Measurements from ENCODE around the gene CUBN. TPM values are rescaled to one million over a fixed set of nuclear protein-coding genes. Genes with fewer than 3 reads are reported as not detected.

Gene CUBN
- total RNA-seq, 1 experiment from 2014 or later = 4.6 TPM

GRCh38 chr10:17113889-17114540 lies 15.6 kb downstream of the CUBN start:
- Mint-ChIP-seq H3K27me3 (ENCODE audit: insufficient read depth, unreplicated experiment) (no peaks in the 10 kb centered on the region), H3K4me1 (ENCODE audit: low read depth, unreplicated experiment) (peaks cover 32% of the 10 kb centered on the region), H3K4me3 (ENCODE audit: unreplicated experiment) (no peak overlapping the region), H3K36me3 (ENCODE audit: insufficient read depth, unreplicated experiment) (peaks cover 15% of the 10 kb centered on the region), H3K27ac (ENCODE audit: unreplicated experiment) (peak overlapping the region; percentile 48), H3K9me3 (ENCODE audit: unreplicated experiment) (no peaks in the 10 kb centered on the region)
- Histone ChIP-seq H3K36me3 (ENCODE audit: control insufficient read depth, insufficient read depth, low read length) (no peaks in the 10 kb centered on the region), H3K4me1 (peaks cover 43% of the 10 kb centered on the region), H3K27me3 (replicated peaks; ENCODE audit: control insufficient read depth, insufficient read depth, low read length) (no peaks in the 10 kb centered on the region), H3K9me3 (no peaks in the 10 kb centered on the region), H3K4me3 (ENCODE audit: low read depth, low read length) (no peak overlapping the region)
- intact Hi-C loops (cut with micrococcal nuclease; ENCODE audit: unreplicated experiment) = loop anchor here (2.0 kb wide), 2 partner anchors 15 to 275 kb away; partner anchors contain the start of gene CUBN
- peak in 1 of 2 experiments; percentile 18 for DNase-seq
- CTCF ChIA-PET = interaction anchor here (0.7 kb wide), 1 partner anchor 247 kb away, joined by 3 read pairs; no protein-coding TSS in a partner anchor
- no peak for TF ChIP-seq CTCF (IDR thresholded peaks at IDR 0.05; ENCODE audit: insufficient read depth in 1 of 2, low read depth in 1 of 2, low read length in 1 of 2, severe bottlenecking in 1 of 2, unreplicated experiment in 1 of 2)
- BruUV-seq (replicated peaks) = no TSS peak
- POLR2A ChIA-PET = no interaction called here

GRCh38 chr10:17113346-17113745 lies 16.3 kb downstream of the CUBN start:
- POLR2A ChIA-PET = no interaction called here
- CTCF ChIA-PET = interaction anchor here (0.6 to 0.7 kb wide), 2 partner anchors 15 to 246 kb away, joined by 3 read pairs; no protein-coding TSS in a partner anchor

DNA sequence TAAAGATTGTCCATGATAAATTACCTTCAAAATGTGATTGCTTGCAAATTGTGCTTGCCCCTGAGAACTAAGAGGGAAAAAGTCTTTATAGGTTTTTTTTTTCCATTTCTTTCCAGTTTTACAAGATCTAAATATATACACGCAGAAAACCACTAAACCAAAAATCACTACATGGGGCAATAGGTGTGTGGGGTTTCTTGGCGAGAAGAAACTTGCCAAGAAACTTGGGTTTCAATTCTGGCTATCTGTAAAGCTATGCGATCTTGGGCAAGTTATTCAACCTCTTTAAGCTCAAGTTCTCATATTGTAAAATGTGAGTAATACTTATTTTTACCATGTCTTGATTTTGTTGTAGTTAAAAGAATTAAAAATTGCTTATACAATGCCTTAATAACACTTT lies 17.0 kb downstream of the CUBN start:
- no peak for TF ChIP-seq CTCF (IDR thresholded peaks at IDR 0.05; ENCODE audit: insufficient read depth in 1 of 2, low read depth in 1 of 2, low read length in 1 of 2, severe bottlenecking in 1 of 2, unreplicated experiment in 1 of 2)
- Mint-ChIP-seq H3K9me3 (ENCODE audit: unreplicated experiment) (no peaks in the 10 kb centered on the region), H3K27me3 (ENCODE audit: insufficient read depth, unreplicated experiment) (no peaks in the 10 kb centered on the region), H3K36me3 (ENCODE audit: insufficient read depth, unreplicated experiment) (peaks cover 10% of the 10 kb centered on the region), H3K4me3 (ENCODE audit: unreplicated experiment) (no peak overlapping the region), H3K27ac (ENCODE audit: unreplicated experiment) (no peak overlapping the region), H3K4me1 (ENCODE audit: low read depth, unreplicated experiment) (peaks cover 26% of the 10 kb centered on the region)
- ChIA-PET POLR2A (no interaction called here), CTCF (interaction anchor here (0.6 kb wide), 1 partner anchor 16 kb away, joined by 3 read pairs; no protein-coding TSS in a partner anchor)
- Histone ChIP-seq H3K4me3 (ENCODE audit: low read depth, low read length) (no peak overlapping the region), H3K9me3 (no peaks in the 10 kb centered on the region), H3K36me3 (ENCODE audit: control insufficient read depth, insufficient read depth, low read length) (no peaks in the 10 kb centered on the region), H3K4me1 (peaks cover 28% of the 10 kb centered on the region), H3K27me3 (replicated peaks; ENCODE audit: control insufficient read depth, insufficient read depth, low read length) (no peaks in the 10 kb centered on the region)
- intact Hi-C loops (cut with micrococcal nuclease; ENCODE audit: unreplicated experiment) = no loop called here
- no TSS peak for BruUV-seq (replicated peaks)
- DNase-seq = no peak

More at GRCh38 chr10:17113346-17113745, 16.3 kb downstream of the CUBN start:
- Mint-ChIP-seq H3K4me1 (ENCODE audit: low read depth, unreplicated experiment) (peaks cover 32% of the 10 kb centered on the region), H3K27ac (ENCODE audit: unreplicated experiment) (peak overlapping the region; percentile 31), H3K4me3 (ENCODE audit: unreplicated experiment) (no peak overlapping the region), H3K36me3 (ENCODE audit: insufficient read depth, unreplicated experiment) (peaks cover 15% of the 10 kb centered on the region), H3K27me3 (ENCODE audit: insufficient read depth, unreplicated experiment) (no peaks in the 10 kb centered on the region), H3K9me3 (ENCODE audit: unreplicated experiment) (no peaks in the 10 kb centered on the region)
- H3K4me3 ChIP-seq (ENCODE audit: low read depth, low read length) = no peak overlapping the region
- H3K27me3 ChIP-seq (replicated peaks; ENCODE audit: control insufficient read depth, insufficient read depth, low read length) = no peaks in the 10 kb centered on the region
- no peaks in the 10 kb centered on the region for H3K9me3 ChIP-seq
- intact Hi-C loops (cut with micrococcal nuclease; ENCODE audit: unreplicated experiment) = no loop called here
- no peak for DNase-seq
- BruUV-seq (replicated peaks) = no TSS peak
- no peak for TF ChIP-seq CTCF (IDR thresholded peaks at IDR 0.05; ENCODE audit: insufficient read depth in 1 of 2, low read depth in 1 of 2, low read length in 1 of 2, severe bottlenecking in 1 of 2, unreplicated experiment in 1 of 2)
- H3K4me1 ChIP-seq = peaks cover 36% of the 10 kb centered on the region
- H3K36me3 ChIP-seq (ENCODE audit: control insufficient read depth, insufficient read depth, low read length) = no peaks in the 10 kb centered on the region

Measured in Caco-2 (cell line).